ENCODE measurements around the gene RFESD.

DNA sequence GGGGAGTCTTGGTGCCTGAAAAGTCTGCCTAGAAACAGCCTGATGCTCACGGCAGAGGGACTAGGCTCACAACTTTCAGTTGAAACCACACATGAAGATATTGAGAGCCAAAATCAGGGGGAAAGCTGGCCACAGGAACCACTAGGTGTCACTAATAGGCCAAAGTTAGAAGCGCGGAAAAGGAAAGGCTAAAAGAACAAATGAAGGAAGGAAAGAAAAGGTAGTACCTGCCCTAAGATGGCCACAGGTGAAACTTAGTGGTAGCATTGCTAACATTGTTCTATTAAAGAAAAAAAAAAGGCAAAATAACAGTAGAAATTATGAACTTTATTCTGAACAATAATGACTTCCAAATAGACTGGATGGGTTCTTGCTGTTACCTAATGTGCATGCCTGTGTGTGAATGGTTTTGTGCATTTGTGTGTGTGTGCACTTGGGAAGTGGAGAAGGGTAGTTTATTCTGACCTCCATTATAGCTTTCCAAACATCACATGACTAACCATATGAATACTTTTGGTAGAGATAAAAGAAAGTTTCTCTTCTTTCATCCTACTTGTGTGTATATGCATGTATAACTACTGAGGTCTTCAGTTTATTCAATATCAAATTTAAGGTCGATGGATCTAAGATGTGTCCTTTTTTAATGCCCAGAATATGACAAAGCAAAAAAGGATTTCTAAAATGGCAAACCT is 2.1 kb upstream of the RFESD start:
- TF ChIP-seq, protein P1, sequence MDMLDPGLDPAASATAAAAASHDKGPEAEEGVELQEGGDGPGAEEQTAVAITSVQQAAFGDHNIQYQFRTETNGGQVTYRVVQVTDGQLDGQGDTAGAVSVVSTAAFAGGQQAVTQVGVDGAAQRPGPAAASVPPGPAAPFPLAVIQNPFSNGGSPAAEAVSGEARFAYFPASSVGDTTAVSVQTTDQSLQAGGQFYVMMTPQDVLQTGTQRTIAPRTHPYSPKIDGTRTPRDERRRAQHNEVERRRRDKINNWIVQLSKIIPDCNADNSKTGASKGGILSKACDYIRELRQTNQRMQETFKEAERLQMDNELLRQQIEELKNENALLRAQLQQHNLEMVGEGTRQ (IDR thresholded peaks at IDR 0.05; ENCODE audit: borderline replicate concordance, low read depth, low read length) = no peak
- TF ChIP-seq POLR2A (IDR thresholded peaks at IDR 0.05; ENCODE audit: low read depth, low read length) = no peak
- TF ChIP-seq, protein P2, sequence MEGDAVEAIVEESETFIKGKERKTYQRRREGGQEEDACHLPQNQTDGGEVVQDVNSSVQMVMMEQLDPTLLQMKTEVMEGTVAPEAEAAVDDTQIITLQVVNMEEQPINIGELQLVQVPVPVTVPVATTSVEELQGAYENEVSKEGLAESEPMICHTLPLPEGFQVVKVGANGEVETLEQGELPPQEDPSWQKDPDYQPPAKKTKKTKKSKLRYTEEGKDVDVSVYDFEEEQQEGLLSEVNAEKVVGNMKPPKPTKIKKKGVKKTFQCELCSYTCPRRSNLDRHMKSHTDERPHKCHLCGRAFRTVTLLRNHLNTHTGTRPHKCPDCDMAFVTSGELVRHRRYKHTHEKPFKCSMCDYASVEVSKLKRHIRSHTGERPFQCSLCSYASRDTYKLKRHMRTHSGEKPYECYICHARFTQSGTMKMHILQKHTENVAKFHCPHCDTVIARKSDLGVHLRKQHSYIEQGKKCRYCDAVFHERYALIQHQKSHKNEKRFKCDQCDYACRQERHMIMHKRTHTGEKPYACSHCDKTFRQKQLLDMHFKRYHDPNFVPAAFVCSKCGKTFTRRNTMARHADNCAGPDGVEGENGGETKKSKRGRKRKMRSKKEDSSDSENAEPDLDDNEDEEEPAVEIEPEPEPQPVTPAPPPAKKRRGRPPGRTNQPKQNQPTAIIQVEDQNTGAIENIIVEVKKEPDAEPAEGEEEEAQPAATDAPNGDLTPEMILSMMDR (IDR thresholded peaks at IDR 0.05 in 2 of 3, conservative IDR thresholded peaks at IDR 0.05 in 1 of 3; ENCODE audit: control insufficient read depth in 2 of 3, extremely low read depth in 1 of 3, insufficient read depth in 1 of 3, low read depth in 3 of 3, low read length in 3 of 3) = peak; percentile 66 to 86 (median 86)

Measured in GM12878 (cell line).